Measurements from ENCODE around the gene IL12A.

Gene IL12A

GRCh38 chr3:159988617-159989271 is at the start of gene IL12A:
IL12A (plus strand) TSS chr3:159988835.
- peak; percentile 13 for DNase-seq

GRCh38 chr3:159941038-159942000 is 47.3 kb upstream of the IL12A start:
- no peak for DNase-seq

GRCh38 chr3:159944781-159945180 is 43.9 kb upstream of the IL12A start:
- DNase-seq: no peak

- no peak for DNase-seq
Measured at GRCh38 chr3:159945930-159946329, 42.7 kb upstream of the IL12A start.

- DNase-seq: no peak
Measured at GRCh38 chr3:159947220-159947619, 41.4 kb upstream of the IL12A start.

- no peak for DNase-seq
Measured at GRCh38 chr3:159948429-159949144, 40.0 kb upstream of the IL12A start.

- no peak for DNase-seq
Measured at GRCh38 chr3:159950156-159950898, 38.3 kb upstream of the IL12A start.

- DNase-seq: no peak
Measured at GRCh38 chr3:159951540-159951939, 37.1 kb upstream of the IL12A start.

- no peak for DNase-seq
Measured at GRCh38 chr3:159953325-159954085, 35.1 kb upstream of the IL12A start.

GRCh38 chr3:159960188-159961148 is 28.2 kb upstream of the IL12A start:
- DNase-seq: no peak

GRCh38 chr3:159964166-159964973 is 24.3 kb upstream of the IL12A start:
- DNase-seq: no peak

GRCh38 chr3:159971311-159971710 is 17.3 kb upstream of the IL12A start:
- DNase-seq: peak; percentile 76

GRCh38 chr3:159977295-159977694 is 11.3 kb upstream of the IL12A start:
- DNase-seq: no peak

GRCh38 chr3:159978353-159978752 is 10.3 kb upstream of the IL12A start:
- DNase-seq: no peak

GRCh38 chr3:159978918-159979703 is 9.5 kb upstream of the IL12A start:
- no peak for DNase-seq

GRCh38 chr3:159982442-159982974 is 6.1 kb upstream of the IL12A start:
- DNase-seq: no peak

- DNase-seq: no peak
Measured at GRCh38 chr3:159987291-159987711, 1.3 kb upstream of the IL12A start.

- no peak for DNase-seq
Measured at GRCh38 chr3:159989973-159990846, 1.6 kb downstream of the IL12A start.
